ENCODE measurements around the gene TMEM87A. TPM values are rescaled to one million over a fixed set of nuclear protein-coding genes. Genes with fewer than 3 reads are reported as not detected.

TMEM87A gene
- total and polyA plus RNA-seq, 8 donors, result 11.8 to 128 (median 31.2) TPM

- intact Hi-C loops (cut with DNase I; ENCODE audit: low total_unique reads), result no loop called here
These were observed 90.3 kb downstream of the TMEM87A start for GRCh38 chr15:42182961-42183360.

GRCh38 chr15:42182328-42182886 is 90.8 kb downstream of the TMEM87A start:
- intact Hi-C loops (cut with DNase I; ENCODE audit: low total_unique reads), result no loop called here
- DNase-seq, result no peak
- 88 to 94% (median 91%) methylated on average over 6 of the region's 6 CpGs for WGBS, 5 donors
- Histone ChIP-seq H3K9me3 (no peaks in the 10 kb centered on the region), H3K4me3 (no peak overlapping the region), H3K4me1 (no peaks in the 10 kb centered on the region), H3K36me3 (peaks cover 57 to 100% (median 99%) of the 10 kb centered on the region in 4 donors), H3K27me3 (no peaks in the 10 kb centered on the region), H3K27ac (no peak overlapping the region)
- no peak for TF ChIP-seq CTCF (IDR thresholded peaks at IDR 0.05)
- TF ChIP-seq EP300 (IDR thresholded peaks at IDR 0.05), result no peak
- no peak for TF ChIP-seq POLR2A (IDR thresholded peaks at IDR 0.05)
- TF ChIP-seq POLR2AphosphoS5 (IDR thresholded peaks at IDR 0.05), result no peak

More at GRCh38 chr15:42182961-42183360, 90.3 kb downstream of the TMEM87A start:
- H3K9me3 ChIP-seq, result no peaks in the 10 kb centered on the region
- H3K4me1 ChIP-seq, result no peaks in the 10 kb centered on the region
- TF ChIP-seq CTCF (IDR thresholded peaks at IDR 0.05) (no peak), POLR2AphosphoS5 (IDR thresholded peaks at IDR 0.05) (no peak), EP300 (IDR thresholded peaks at IDR 0.05) (no peak), POLR2A (IDR thresholded peaks at IDR 0.05) (no peak)
- DNase-seq, result no peak
- H3K27me3 ChIP-seq, result no peaks in the 10 kb centered on the region
- WGBS, 5 donors, result 73 to 91% (median 86%) methylated on average over 5 to 6 of the region's 6 CpGs
- peaks cover 52 to 100% (median 99%) of the 10 kb centered on the region in 4 donors for H3K36me3 ChIP-seq
- no peak overlapping the region for H3K4me3 ChIP-seq
- no peak overlapping the region for H3K27ac ChIP-seq

- Histone ChIP-seq H3K4me1 (no peaks in the 10 kb centered on the region), H3K36me3 (peaks cover 56 to 100% (median 99%) of the 10 kb centered on the region in 4 donors), H3K27me3 (no peaks in the 10 kb centered on the region), H3K27ac (no peak overlapping the region), H3K9me3 (no peaks in the 10 kb centered on the region), H3K4me3 (no peak overlapping the region)
- intact Hi-C loops (cut with DNase I; ENCODE audit: low total_unique reads), result no loop called here
- TF ChIP-seq CTCF (IDR thresholded peaks at IDR 0.05), result no peak
- TF ChIP-seq POLR2A (IDR thresholded peaks at IDR 0.05), result no peak
- no peak for TF ChIP-seq POLR2AphosphoS5 (IDR thresholded peaks at IDR 0.05)
- TF ChIP-seq EP300 (IDR thresholded peaks at IDR 0.05), result no peak
- DNase-seq, result no peak
- 84 to 89% (median 86%) methylated on average over 2 of the region's 2 CpGs for WGBS, 5 donors
These were observed 95.2 kb downstream of the TMEM87A start for GRCh38 chr15:42178056-42178455.

- H3K9me3 ChIP-seq, result no peaks in the 10 kb centered on the region
- no peaks in the 10 kb centered on the region for H3K27me3 ChIP-seq
- WGBS, 5 donors, result 75 to 87% (median 81%) methylated on average over 5 of the region's 5 CpGs
- intact Hi-C loops (cut with DNase I; ENCODE audit: low total_unique reads), result no loop called here
- H3K4me1 ChIP-seq, result peaks cover 0 to 7% (median 0%) of the 10 kb centered on the region in 4 donors
- no peak overlapping the region for H3K4me3 ChIP-seq
- no peak overlapping the region for H3K27ac ChIP-seq
- TF ChIP-seq CTCF (IDR thresholded peaks at IDR 0.05) (no peak), POLR2A (IDR thresholded peaks at IDR 0.05) (no peak), POLR2AphosphoS5 (IDR thresholded peaks at IDR 0.05) (no peak), EP300 (IDR thresholded peaks at IDR 0.05) (no peak)
- H3K36me3 ChIP-seq, result peaks cover 55 to 100% (median 99%) of the 10 kb centered on the region in 4 donors
- no peak for DNase-seq
These were observed 97.6 kb downstream of the TMEM87A start for GRCh38 chr15:42175671-42176070.

Data from stomach (tissue), 9 donors.